ENCODE measurements around the gene LMBRD2.

- TF ChIP-seq PATZ1 (CRISPR knock-in tag; IDR thresholded peaks at IDR 0.05; ENCODE audit: borderline replicate concordance) (no peak), ZNF8 (CRISPR knock-in tag; IDR thresholded peaks at IDR 0.05) (no peak), ZFP30 (CRISPR knock-in tag; IDR thresholded peaks at IDR 0.05) (no peak), TOX (CRISPR knock-in tag; IDR thresholded peaks at IDR 0.05; ENCODE audit: borderline replicate concordance) (no peak), ZFP3 (CRISPR knock-in tag; IDR thresholded peaks at IDR 0.05) (no peak), ISL1 (CRISPR knock-in tag; IDR thresholded peaks at IDR 0.05) (no peak), OSR1 (CRISPR knock-in tag; IDR thresholded peaks at IDR 0.05) (no peak)
- TF ChIP-seq, protein P1, sequence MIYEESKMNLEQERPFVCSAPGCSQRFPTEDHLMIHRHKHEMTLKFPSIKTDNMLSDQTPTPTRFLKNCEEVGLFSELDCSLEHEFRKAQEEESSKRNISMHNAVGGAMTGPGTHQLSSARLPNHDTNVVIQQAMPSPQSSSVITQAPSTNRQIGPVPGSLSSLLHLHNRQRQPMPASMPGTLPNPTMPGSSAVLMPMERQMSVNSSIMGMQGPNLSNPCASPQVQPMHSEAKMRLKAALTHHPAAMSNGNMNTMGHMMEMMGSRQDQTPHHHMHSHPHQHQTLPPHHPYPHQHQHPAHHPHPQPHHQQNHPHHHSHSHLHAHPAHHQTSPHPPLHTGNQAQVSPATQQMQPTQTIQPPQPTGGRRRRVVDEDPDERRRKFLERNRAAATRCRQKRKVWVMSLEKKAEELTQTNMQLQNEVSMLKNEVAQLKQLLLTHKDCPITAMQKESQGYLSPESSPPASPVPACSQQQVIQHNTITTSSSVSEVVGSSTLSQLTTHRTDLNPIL (CRISPR knock-in tag; IDR thresholded peaks at IDR 0.05; ENCODE audit: low read depth) = no peak
Measured at GRCh38 chr5:36049949-36050348, 101.7 kb downstream of the LMBRD2 start.
